Measurements from ENCODE around the gene COBL.

The COBL gene

GRCh38 chr7:51027935-51028830 is 288.4 kb downstream of the COBL start:
- no peak for TF ChIP-seq ZBTB7A (IDR thresholded peaks at IDR 0.05; ENCODE audit: low read depth)
- TF ChIP-seq RAD21 (IDR thresholded peaks at IDR 0.05; ENCODE audit: low read depth) = no peak
- no peak for TF ChIP-seq EP300 (IDR thresholded peaks at IDR 0.05; ENCODE audit: borderline replicate concordance)
- TF ChIP-seq NFIC (IDR thresholded peaks at IDR 0.05) = no peak
- TF ChIP-seq TCF12 (IDR thresholded peaks at IDR 0.05; ENCODE audit: low read depth) = no peak
- TF ChIP-seq, protein P1, sequence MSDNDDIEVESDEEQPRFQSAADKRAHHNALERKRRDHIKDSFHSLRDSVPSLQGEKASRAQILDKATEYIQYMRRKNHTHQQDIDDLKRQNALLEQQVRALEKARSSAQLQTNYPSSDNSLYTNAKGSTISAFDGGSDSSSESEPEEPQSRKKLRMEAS (IDR thresholded peaks at IDR 0.05) = no peak
- TF ChIP-seq YY1 (IDR thresholded peaks at IDR 0.05; ENCODE audit: low read depth) = no peak
- TF ChIP-seq CREB1 (IDR thresholded peaks at IDR 0.05; ENCODE audit: low read depth) = no peak
- no peak for TF ChIP-seq TAF1 (IDR thresholded peaks at IDR 0.05; ENCODE audit: low read depth)
- TF ChIP-seq REST (IDR thresholded peaks at IDR 0.05; ENCODE audit: low read depth) = no peak
- TF ChIP-seq EGR1 (IDR thresholded peaks at IDR 0.05) = no peak
- TF ChIP-seq CEBPB (IDR thresholded peaks at IDR 0.05) = no peak

GRCh38 chr7:51027106-51027934 is 289.3 kb downstream of the COBL start:
- no peak for TF ChIP-seq TCF12 (IDR thresholded peaks at IDR 0.05; ENCODE audit: low read depth)
- TF ChIP-seq TAF1 (IDR thresholded peaks at IDR 0.05; ENCODE audit: low read depth) = no peak
- no peak for TF ChIP-seq YY1 (IDR thresholded peaks at IDR 0.05; ENCODE audit: low read depth)
- TF ChIP-seq NFIC (IDR thresholded peaks at IDR 0.05) = no peak
- TF ChIP-seq EP300 (IDR thresholded peaks at IDR 0.05; ENCODE audit: borderline replicate concordance) = no peak
- no peak for TF ChIP-seq ZBTB7A (IDR thresholded peaks at IDR 0.05; ENCODE audit: low read depth)
- TF ChIP-seq FOXM1 (IDR thresholded peaks at IDR 0.05; ENCODE audit: borderline replicate concordance, low read depth) = no peak
- TF ChIP-seq USF1 (IDR thresholded peaks at IDR 0.05) = no peak
- no peak for TF ChIP-seq RAD21 (IDR thresholded peaks at IDR 0.05; ENCODE audit: low read depth)
- no peak for TF ChIP-seq EGR1 (IDR thresholded peaks at IDR 0.05)
- no peak for TF ChIP-seq TEAD4 (IDR thresholded peaks at IDR 0.05)

DNA sequence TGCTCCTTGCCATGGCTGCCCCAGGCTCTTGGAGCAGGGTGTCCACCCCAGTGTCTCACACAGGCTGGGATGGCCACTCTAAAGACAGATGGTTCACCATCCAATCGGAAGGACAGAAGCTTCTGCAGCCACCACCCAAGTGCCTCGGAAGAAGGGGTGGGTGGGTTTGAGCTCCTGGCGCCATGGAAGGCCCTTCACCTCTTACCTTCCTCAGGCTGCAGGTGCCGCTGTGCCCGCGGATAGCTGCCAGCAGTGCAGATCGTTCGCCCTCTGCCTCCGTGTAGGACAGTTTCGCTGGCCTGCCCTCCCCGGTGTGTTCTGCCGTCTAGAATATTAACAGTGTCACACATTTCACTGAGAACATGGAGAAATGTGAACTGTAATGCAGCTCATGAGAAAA is 290.3 kb downstream of the COBL start:
- TF ChIP-seq RAD21 (IDR thresholded peaks at IDR 0.05; ENCODE audit: low read depth) (no peak), TEAD4 (IDR thresholded peaks at IDR 0.05) (no peak), FOXM1 (IDR thresholded peaks at IDR 0.05; ENCODE audit: borderline replicate concordance, low read depth) (no peak), CEBPB (IDR thresholded peaks at IDR 0.05) (no peak), ZBTB7A (IDR thresholded peaks at IDR 0.05; ENCODE audit: low read depth) (no peak), TAF1 (IDR thresholded peaks at IDR 0.05; ENCODE audit: low read depth) (no peak), YY1 (IDR thresholded peaks at IDR 0.05; ENCODE audit: low read depth) (no peak), EP300 (IDR thresholded peaks at IDR 0.05; ENCODE audit: borderline replicate concordance) (no peak), CREB1 (IDR thresholded peaks at IDR 0.05; ENCODE audit: low read depth) (no peak), TCF12 (IDR thresholded peaks at IDR 0.05; ENCODE audit: low read depth) (no peak), EGR1 (IDR thresholded peaks at IDR 0.05) (no peak), REST (IDR thresholded peaks at IDR 0.05; ENCODE audit: low read depth) (no peak), NFIC (IDR thresholded peaks at IDR 0.05) (no peak)

GRCh38 chr7:51025668-51026067 is 290.9 kb downstream of the COBL start:
- TF ChIP-seq CEBPB (IDR thresholded peaks at IDR 0.05) (no peak), ZBTB7A (IDR thresholded peaks at IDR 0.05; ENCODE audit: low read depth) (no peak), YY1 (IDR thresholded peaks at IDR 0.05; ENCODE audit: low read depth) (no peak), RAD21 (IDR thresholded peaks at IDR 0.05; ENCODE audit: low read depth) (no peak), NFIC (IDR thresholded peaks at IDR 0.05) (no peak), EGR1 (IDR thresholded peaks at IDR 0.05) (no peak), TAF1 (IDR thresholded peaks at IDR 0.05; ENCODE audit: low read depth) (no peak), REST (IDR thresholded peaks at IDR 0.05; ENCODE audit: low read depth) (no peak), TCF12 (IDR thresholded peaks at IDR 0.05; ENCODE audit: low read depth) (no peak), EP300 (IDR thresholded peaks at IDR 0.05; ENCODE audit: borderline replicate concordance) (no peak), TEAD4 (IDR thresholded peaks at IDR 0.05) (no peak), USF1 (IDR thresholded peaks at IDR 0.05) (no peak), FOXM1 (IDR thresholded peaks at IDR 0.05; ENCODE audit: borderline replicate concordance, low read depth) (no peak), CREB1 (IDR thresholded peaks at IDR 0.05; ENCODE audit: low read depth) (no peak)
- TF ChIP-seq, protein P1 (IDR thresholded peaks at IDR 0.05) = no peak
